Measurements from ENCODE around the gene FOXO3B. TPM values are rescaled to one million over a fixed set of nuclear protein-coding genes. Genes with fewer than 3 reads are reported as not detected.
"Not testable (repeated sequence)": the region's sequence is repeated elsewhere in the genome, so short reads cannot be mapped to it uniquely, and the experiment has no call there.

FOXO3B gene
- total and polyA plus RNA-seq, 10 of the 15 experiments (the other 5 are each of a cell fraction or from before 2014, with no cell fraction given) = 0.05 to 1.3 (median 0.79) TPM

GRCh38 chr17:18634550-18635263, 47.4 kb downstream of the FOXO3B start:
- H4K20me1 ChIP-seq (ENCODE audit: control insufficient read depth, insufficient read depth); POLR2A ChIA-PET; DNase-seq (ENCODE audit: low read depth, low spot score); CTCF ChIA-PET; RAD21 ChIA-PET (ENCODE audit: unreplicated experiment); ATAC-seq; H3K79me2 ChIP-seq (ENCODE audit: control insufficient read depth, insufficient read depth, low read length); BruUV-seq (replicated peaks); H3K36me3 ChIP-seq (ENCODE audit: control insufficient read depth in 2 of 2, insufficient read depth in 2 of 2, low read length in 1 of 2); in situ Hi-C loops (cut with MboI); SMC1A ChIA-PET (ENCODE audit: uncharacterized antibody, unreplicated experiment); H3K9ac ChIP-seq (ENCODE audit: control insufficient read depth, insufficient read depth, low read length); H2AFZ ChIP-seq (ENCODE audit: control insufficient read depth, low read depth, low read length); H3K4me3 ChIP-seq; FAIRE-seq; H3K4me1 ChIP-seq (ENCODE audit: control insufficient read depth, insufficient read depth, low read length); H3K27ac ChIP-seq (ENCODE audit: control insufficient read depth, insufficient read depth); H3K27me3 ChIP-seq (replicated peaks in 1 of 2; ENCODE audit: control insufficient read depth in 2 of 2, insufficient read depth in 2 of 2, low read length in 1 of 2); H3K4me2 ChIP-seq (ENCODE audit: control insufficient read depth, insufficient read depth); H3K9me3 ChIP-seq (replicated peaks; ENCODE audit: control insufficient read depth, insufficient read depth, low read length); intact Hi-C loops (cut with micrococcal nuclease; ENCODE audit: unreplicated experiment): not testable (repeated sequence)
- 10% methylated on average over 40 of the region's 56 CpGs for WGBS (ENCODE audit: insufficient coverage, insufficient replicate concordance, low lambda C conversion rate, missing lambda C conversion rate)

Small RNA genes lying within 50 kb of the gene (small RNA-seq; reads per million reads assigned to genes)
- gene AC026271.2 = not detected
- gene AC026271.4 = not detected

Other genes with a start within 250 kb of the FOXO3B start
- 1.0 and 1.1 TPM in 2 replicates for gene LGALS9C, start 205.5 kb downstream of the FOXO3B start, total RNA-seq (2014; rRNA removed)
- 0.18 and 0.74 TPM in 2 replicates for gene LGALS9C, start 205.5 kb downstream of the FOXO3B start, total RNA-seq (2014; rRNA removed; fragmentation: Illumina TruSeq; extraction: Trizol)
- gene LGALS9C, start 205.5 kb downstream of the FOXO3B start, total RNA-seq (2021) = 1.1 and 1.3 TPM in 2 replicates
- gene LGALS9C, start 205.5 kb downstream of the FOXO3B start, polyA plus RNA-seq (2011; rRNA removed) = 0.72 and 1.4 TPM in 2 replicates
- 1.8 and 2.0 TPM in 2 replicates for gene LGALS9C, start 205.5 kb downstream of the FOXO3B start, polyA plus RNA-seq (2014; fragmentation: Illumina TruSeq; extraction: Trizol)
- gene LGALS9C, start 205.5 kb downstream of the FOXO3B start, polyA plus RNA-seq (2014; fragmentation: Nextera tagmentation; extraction: Ambion mirVana) = under 1 TPM in 1 of 2 experiments, not detected in 1; 0.18 TPM
- 0.82 and 1.2 TPM in 2 replicates for gene LGALS9C, start 205.5 kb downstream of the FOXO3B start, polyA plus RNA-seq (2014; rRNA removed)
- 1 to 10 TPM; 1.1 to 1.9 TPM for gene LGALS9C, start 205.5 kb downstream of the FOXO3B start, polyA plus RNA-seq (2016; fragmentation: Nextera tagmentation; extraction: Ambion mirVana)
- gene TBC1D28, start 37.9 kb downstream of the FOXO3B start, total RNA-seq (2014; rRNA removed) = not detected in 2 replicates
- gene TBC1D28, start 37.9 kb downstream of the FOXO3B start, total RNA-seq (2014; rRNA removed; fragmentation: Illumina TruSeq; extraction: Trizol) = not detected in 2 replicates
- not detected in 2 replicates for gene TBC1D28, start 37.9 kb downstream of the FOXO3B start, total RNA-seq (2021)
- gene TBC1D28, start 37.9 kb downstream of the FOXO3B start, polyA plus RNA-seq (2011; rRNA removed) = not detected in 2 replicates
- not detected in 2 replicates for gene TBC1D28, start 37.9 kb downstream of the FOXO3B start, polyA plus RNA-seq (2014; fragmentation: Illumina TruSeq; extraction: Trizol)
- not detected for gene TBC1D28, start 37.9 kb downstream of the FOXO3B start, polyA plus RNA-seq (2014; fragmentation: Nextera tagmentation; extraction: Ambion mirVana)
- gene TBC1D28, start 37.9 kb downstream of the FOXO3B start, polyA plus RNA-seq (2014; rRNA removed) = not detected in 2 replicates
- not detected for gene TBC1D28, start 37.9 kb downstream of the FOXO3B start, polyA plus RNA-seq (2016; fragmentation: Nextera tagmentation; extraction: Ambion mirVana)
- gene FBXW10, start 61.7 kb upstream of the FOXO3B start, total RNA-seq (2014; rRNA removed) = 0.11 TPM in 1 of 2 replicates, not detected in the other
- gene FBXW10, start 61.7 kb upstream of the FOXO3B start, total RNA-seq (2014; rRNA removed; fragmentation: Illumina TruSeq; extraction: Trizol) = not detected in 2 replicates
- not detected in 2 replicates for gene FBXW10, start 61.7 kb upstream of the FOXO3B start, total RNA-seq (2021)
- 0.01 TPM in 1 of 2 replicates, not detected in the other for gene FBXW10, start 61.7 kb upstream of the FOXO3B start, polyA plus RNA-seq (2011; rRNA removed)
- 0.10 TPM in 1 of 2 replicates, not detected in the other for gene FBXW10, start 61.7 kb upstream of the FOXO3B start, polyA plus RNA-seq (2014; fragmentation: Illumina TruSeq; extraction: Trizol)
- gene FBXW10, start 61.7 kb upstream of the FOXO3B start, polyA plus RNA-seq (2014; fragmentation: Nextera tagmentation; extraction: Ambion mirVana) = not detected
- not detected in 2 replicates for gene FBXW10, start 61.7 kb upstream of the FOXO3B start, polyA plus RNA-seq (2014; rRNA removed)
- gene FBXW10, start 61.7 kb upstream of the FOXO3B start, polyA plus RNA-seq (2016; fragmentation: Nextera tagmentation; extraction: Ambion mirVana) = not detected
- gene TVP23B, start 98.9 kb upstream of the FOXO3B start, total RNA-seq (2014; rRNA removed) = 25.0 and 29.1 TPM in 2 replicates
- gene TVP23B, start 98.9 kb upstream of the FOXO3B start, total RNA-seq (2014; rRNA removed; fragmentation: Illumina TruSeq; extraction: Trizol) = 33.9 and 34.0 TPM in 2 replicates
- gene TVP23B, start 98.9 kb upstream of the FOXO3B start, total RNA-seq (2021) = 21.5 and 24.4 TPM in 2 replicates
- 45.7 and 75.8 TPM in 2 replicates for gene TVP23B, start 98.9 kb upstream of the FOXO3B start, polyA plus RNA-seq (2011; rRNA removed)
- gene TVP23B, start 98.9 kb upstream of the FOXO3B start, polyA plus RNA-seq (2014; fragmentation: Illumina TruSeq; extraction: Trizol) = 21.9 and 27.6 TPM in 2 replicates
- gene TVP23B, start 98.9 kb upstream of the FOXO3B start, polyA plus RNA-seq (2014; fragmentation: Nextera tagmentation; extraction: Ambion mirVana) = 100 to 1,000 TPM in 1 of 2 experiments, 10 to 100 TPM in 1; 54.7 to 105 TPM
- gene TVP23B, start 98.9 kb upstream of the FOXO3B start, polyA plus RNA-seq (2014; rRNA removed) = 21.9 TPM in 2 replicates
- 10 to 100 TPM; 50.3 to 51.6 TPM for gene TVP23B, start 98.9 kb upstream of the FOXO3B start, polyA plus RNA-seq (2016; fragmentation: Nextera tagmentation; extraction: Ambion mirVana)
- 96.8 and 113 TPM in 2 replicates for gene PRPSAP2, start 175.8 kb upstream of the FOXO3B start, total RNA-seq (2014; rRNA removed)
- gene PRPSAP2, start 175.8 kb upstream of the FOXO3B start, total RNA-seq (2014; rRNA removed; fragmentation: Illumina TruSeq; extraction: Trizol) = 82.4 and 83.5 TPM in 2 replicates
- 62.8 and 66.6 TPM in 2 replicates for gene PRPSAP2, start 175.8 kb upstream of the FOXO3B start, total RNA-seq (2021)
- 102 and 157 TPM in 2 replicates for gene PRPSAP2, start 175.8 kb upstream of the FOXO3B start, polyA plus RNA-seq (2011; rRNA removed)
- gene PRPSAP2, start 175.8 kb upstream of the FOXO3B start, polyA plus RNA-seq (2014; fragmentation: Illumina TruSeq; extraction: Trizol) = 84.0 and 109 TPM in 2 replicates
- gene PRPSAP2, start 175.8 kb upstream of the FOXO3B start, polyA plus RNA-seq (2014; fragmentation: Nextera tagmentation; extraction: Ambion mirVana) = 10 to 100 TPM; 33.2 to 57.4 TPM
- gene PRPSAP2, start 175.8 kb upstream of the FOXO3B start, polyA plus RNA-seq (2014; rRNA removed) = 72.7 and 82.3 TPM in 2 replicates
- 10 to 100 TPM; 97.7 to 99.9 TPM for gene PRPSAP2, start 175.8 kb upstream of the FOXO3B start, polyA plus RNA-seq (2016; fragmentation: Nextera tagmentation; extraction: Ambion mirVana)

Measured in GM12878 (cell line).